Lower lobe of right lung (tissue), 2 donors: Measurements from ENCODE around the gene SLC35A3. TPM values are rescaled to one million over a fixed set of nuclear protein-coding genes. Genes with fewer than 3 reads are reported as not detected.
"Not testable (repeated sequence)": the region's sequence is repeated elsewhere in the genome, so short reads cannot be mapped to it uniquely, and the experiment has no call there.

Source experiments
- ATAC-seq, 2 donors: fragments of 200-7000 bp; cut with Tn5 transposase; one replicate each; pipeline ENCODE4 v1.9.1; 2020 to 2022; ENCODE audit warnings: mild to moderate bottlenecking in 2 of 2, moderate library complexity in 2 of 2
- DNase-seq: peaks from one replicate; pipeline ENCODE4 v3.0.0-alpha.2; 2020
- H3K27ac ChIP-seq: fragments of 200-600 bp; one replicate; pipeline ENCODE4 v1.8.0; 2022
- H3K27me3 ChIP-seq: fragments of 200-600 bp; one replicate; pipeline ENCODE4 v1.8.0; 2022; ENCODE audit warnings: low read depth
- H3K36me3 ChIP-seq: fragments of 200-600 bp; one replicate; pipeline ENCODE4 v1.8.0; 2022; ENCODE audit warnings: mild to moderate bottlenecking
- H3K4me1 ChIP-seq: fragments of 200-600 bp; one replicate; pipeline ENCODE4 v1.8.0; 2022
- H3K4me3 ChIP-seq: fragments of 200-600 bp; one replicate; pipeline ENCODE4 v1.8.0; 2022; ENCODE audit warnings: mild to moderate bottlenecking
- H3K9me3 ChIP-seq: fragments of 200-600 bp; one replicate; pipeline ENCODE4 v1.8.0; 2022
- intact Hi-C: fragments of 100-400 bp; cut with DNase I; formaldehyde crosslinking; loops from one replicate; pipeline ENCODE4 v1.11.0; 2022
- total RNA-seq: library from RNA; stranded (reverse); fragmentation: NEBNext Ultra II Directional; extraction: Animal tissue kit (Norgen Biotek cat#: 25700); gene quantifications from one replicate; pipeline ENCODE4 v1.2.1, GENCODE V29; 2021
- TF ChIP-seq, protein P1 (sequence below): fragments of 200-600 bp; IDR thresholded peaks from one replicate; pipeline ENCODE4 v1.8.0; 2022; ENCODE audit warnings: antibody characterized with exemption, mild to moderate bottlenecking
- donor health status: DM: no; HTN: yes; CAD: no; lungs with severe emphysema.

The SLC35A3 gene
- total RNA-seq, 1 donor from 2014 or later = 30.6 TPM

DNA sequence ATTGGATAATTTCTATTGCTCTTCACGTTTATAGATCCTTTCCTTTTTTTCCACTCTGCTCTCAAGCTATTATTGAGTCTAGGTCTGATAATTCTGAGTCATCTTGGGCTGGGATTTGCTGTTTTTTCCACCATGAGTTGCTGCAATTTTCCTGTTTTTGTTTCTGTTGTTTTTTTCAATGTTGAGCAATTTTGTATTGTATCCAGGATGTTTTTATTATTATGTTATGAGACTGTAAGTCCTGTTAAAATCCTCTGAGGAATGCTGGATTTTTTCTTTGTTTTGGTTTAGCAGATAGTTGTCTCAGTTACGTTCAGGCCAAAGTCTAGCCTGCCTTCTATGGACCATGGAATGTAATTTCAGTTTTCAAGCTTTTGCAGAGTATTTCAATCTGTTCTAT is 13.0 kb upstream of the SLC35A3 start:
- DNase-seq = no peak
- ATAC-seq = no peak
- no peaks in the 10 kb centered on the region for H3K4me1 ChIP-seq
- no peaks in the 10 kb centered on the region for H3K36me3 ChIP-seq
- H3K27me3 ChIP-seq = no peaks in the 10 kb centered on the region
- TF ChIP-seq, protein P1, sequence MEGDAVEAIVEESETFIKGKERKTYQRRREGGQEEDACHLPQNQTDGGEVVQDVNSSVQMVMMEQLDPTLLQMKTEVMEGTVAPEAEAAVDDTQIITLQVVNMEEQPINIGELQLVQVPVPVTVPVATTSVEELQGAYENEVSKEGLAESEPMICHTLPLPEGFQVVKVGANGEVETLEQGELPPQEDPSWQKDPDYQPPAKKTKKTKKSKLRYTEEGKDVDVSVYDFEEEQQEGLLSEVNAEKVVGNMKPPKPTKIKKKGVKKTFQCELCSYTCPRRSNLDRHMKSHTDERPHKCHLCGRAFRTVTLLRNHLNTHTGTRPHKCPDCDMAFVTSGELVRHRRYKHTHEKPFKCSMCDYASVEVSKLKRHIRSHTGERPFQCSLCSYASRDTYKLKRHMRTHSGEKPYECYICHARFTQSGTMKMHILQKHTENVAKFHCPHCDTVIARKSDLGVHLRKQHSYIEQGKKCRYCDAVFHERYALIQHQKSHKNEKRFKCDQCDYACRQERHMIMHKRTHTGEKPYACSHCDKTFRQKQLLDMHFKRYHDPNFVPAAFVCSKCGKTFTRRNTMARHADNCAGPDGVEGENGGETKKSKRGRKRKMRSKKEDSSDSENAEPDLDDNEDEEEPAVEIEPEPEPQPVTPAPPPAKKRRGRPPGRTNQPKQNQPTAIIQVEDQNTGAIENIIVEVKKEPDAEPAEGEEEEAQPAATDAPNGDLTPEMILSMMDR = no peak
- no peaks in the 10 kb centered on the region for H3K9me3 ChIP-seq
- no peak overlapping the region for H3K4me3 ChIP-seq
- intact Hi-C loops = no loop called here
- H3K27ac ChIP-seq = no peak overlapping the region

DNA sequence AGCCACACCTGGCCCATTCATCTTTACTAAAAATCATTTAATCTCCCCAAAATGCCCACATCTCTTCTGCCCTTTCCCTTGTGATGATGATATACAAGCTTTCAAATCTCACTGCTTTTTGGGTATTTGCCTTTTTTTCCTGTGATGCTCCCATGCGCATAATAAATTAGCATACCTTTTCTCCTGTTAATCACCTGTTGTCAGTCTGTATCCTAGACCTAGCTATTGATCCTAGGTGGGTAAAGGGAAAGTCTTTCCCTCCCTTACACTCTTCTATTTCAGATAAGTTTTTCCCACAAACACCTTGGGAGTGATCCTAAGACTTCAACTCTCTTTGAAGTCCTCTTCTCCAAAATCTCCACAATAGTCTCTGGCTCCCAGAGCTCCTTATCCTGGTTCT is 12.0 kb upstream of the SLC35A3 start:
- Histone ChIP-seq H3K9me3 (no peaks in the 10 kb centered on the region), H3K27ac (no peak overlapping the region), H3K27me3 (no peaks in the 10 kb centered on the region), H3K4me3 (no peak overlapping the region), H3K36me3 (no peaks in the 10 kb centered on the region), H3K4me1 (no peaks in the 10 kb centered on the region)
- ATAC-seq (no peak), DNase-seq (no peak)
- intact Hi-C loops = no loop called here
- TF ChIP-seq, protein P1 = no peak

DNA sequence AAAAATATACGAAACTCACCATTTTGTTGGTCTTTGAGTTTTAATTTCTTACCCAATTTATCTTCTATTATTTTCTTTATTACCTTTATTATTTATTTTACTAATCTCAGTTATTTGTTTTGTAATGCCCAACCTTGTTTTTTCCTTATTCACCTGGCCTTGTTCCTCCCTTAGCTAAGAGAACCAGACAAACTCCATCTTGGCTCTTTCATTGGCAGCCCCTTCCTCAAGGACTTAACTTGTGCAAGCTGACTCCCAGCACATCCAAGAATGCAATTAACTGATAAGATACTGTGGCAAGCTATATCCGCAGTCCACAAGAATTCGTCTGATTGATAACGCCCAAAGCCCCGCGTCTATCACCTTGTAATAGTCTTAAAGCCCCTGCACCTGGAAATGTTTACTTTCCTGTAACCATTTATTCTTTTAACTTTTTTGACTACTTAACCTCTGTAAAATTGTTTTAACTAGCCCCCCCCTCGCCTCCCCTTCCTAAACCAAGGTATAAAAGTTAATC is 10.5 kb upstream of the SLC35A3 start:
- H3K27me3 ChIP-seq, H3K36me3 ChIP-seq, H3K27ac ChIP-seq, DNase-seq, H3K4me3 ChIP-seq, intact Hi-C loops, H3K4me1 ChIP-seq, H3K9me3 ChIP-seq, ATAC-seq: not testable (repeated sequence)

GRCh38 chr1:99960260-99960659 is 9.5 kb upstream of the SLC35A3 start:
- H3K27ac ChIP-seq, ATAC-seq, H3K36me3 ChIP-seq, H3K4me3 ChIP-seq, intact Hi-C loops, H3K4me1 ChIP-seq, H3K27me3 ChIP-seq, DNase-seq, H3K9me3 ChIP-seq: not testable (repeated sequence)

- H3K9me3 ChIP-seq = no peaks in the 10 kb centered on the region
- DNase-seq = no peak
Observed at GRCh38 chr1:99963041-99963795, 6.6 kb upstream of the SLC35A3 start.

DNA sequence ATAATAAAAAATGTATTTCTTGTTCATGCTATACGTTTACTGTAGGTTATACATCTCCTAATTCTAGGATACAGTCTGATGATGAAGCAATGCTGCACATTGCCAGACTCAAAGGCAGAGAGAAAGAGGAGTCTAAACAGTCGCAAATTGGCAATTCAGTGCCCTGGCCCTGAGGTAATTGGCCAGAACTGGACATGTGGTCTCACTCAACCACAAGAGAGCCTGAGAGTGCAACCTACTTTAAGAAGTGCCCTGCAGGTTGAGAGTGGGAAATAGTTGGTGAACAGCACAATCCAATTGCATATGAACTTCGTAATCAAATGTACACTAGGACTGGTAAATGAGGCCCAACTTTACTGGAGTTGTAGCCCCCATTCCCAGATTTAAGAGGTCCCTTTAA is 5.0 kb upstream of the SLC35A3 start:
- ATAC-seq (peak; percentile 53 to 67), DNase-seq (no peak)
- TF ChIP-seq, protein P1 = no peak
- H3K36me3 ChIP-seq = no peaks in the 10 kb centered on the region
- intact Hi-C loops = no loop called here
- H3K27ac ChIP-seq = no peak overlapping the region
- peaks cover 10% of the 10 kb centered on the region for H3K4me1 ChIP-seq
- H3K4me3 ChIP-seq = no peak overlapping the region
- no peaks in the 10 kb centered on the region for H3K27me3 ChIP-seq
- no peaks in the 10 kb centered on the region for H3K9me3 ChIP-seq

More at GRCh38 chr1:99963041-99963795, 6.6 kb upstream of the SLC35A3 start:
- Histone ChIP-seq H3K4me1 (no peaks in the 10 kb centered on the region), H3K36me3 (no peaks in the 10 kb centered on the region), H3K27me3 (no peaks in the 10 kb centered on the region), H3K4me3 (no peak overlapping the region), H3K27ac (no peak overlapping the region)
- ATAC-seq = no peak
- intact Hi-C loops = no loop called here
- TF ChIP-seq, protein P1 = no peak
